ENCODE results near the gene GALNT18.

The GALNT18 gene

GRCh38 chr11:11615086-11615485, 6.7 kb downstream of the GALNT18 start:
- no peak for TF ChIP-seq CTCF (IDR thresholded peaks at IDR 0.05; ENCODE audit: low read depth, low read length)
- no peak for DNase-seq (ENCODE audit: extremely low read depth, low read depth)

GRCh38 chr11:11612439-11612838, 9.4 kb downstream of the GALNT18 start:
- no peak for TF ChIP-seq CTCF (IDR thresholded peaks at IDR 0.05; ENCODE audit: low read depth, low read length)
- no peak for DNase-seq (ENCODE audit: extremely low read depth, low read depth)

GRCh38 chr11:11611381-11611780, 10.4 kb downstream of the GALNT18 start:
- no peak for DNase-seq (ENCODE audit: extremely low read depth, low read depth)
- TF ChIP-seq CTCF (IDR thresholded peaks at IDR 0.05; ENCODE audit: low read depth, low read length): no peak

GRCh38 chr11:11608783-11609232, 13.0 kb downstream of the GALNT18 start:
- no peak for DNase-seq (ENCODE audit: extremely low read depth, low read depth)
- no peak for TF ChIP-seq CTCF (IDR thresholded peaks at IDR 0.05; ENCODE audit: low read depth, low read length)

- no peak for TF ChIP-seq CTCF (IDR thresholded peaks at IDR 0.05; ENCODE audit: low read depth, low read length)
- DNase-seq (ENCODE audit: extremely low read depth, low read depth): no peak
Observed at GRCh38 chr11:11607772-11608171, 14.0 kb downstream of the GALNT18 start.

- no peak for DNase-seq (ENCODE audit: extremely low read depth, low read depth)
- TF ChIP-seq CTCF (IDR thresholded peaks at IDR 0.05; ENCODE audit: low read depth, low read length): no peak
Observed at GRCh38 chr11:11605821-11606450, 15.9 kb downstream of the GALNT18 start.

GRCh38 chr11:11605181-11605580, 16.6 kb downstream of the GALNT18 start:
- no peak for TF ChIP-seq CTCF (IDR thresholded peaks at IDR 0.05; ENCODE audit: low read depth, low read length)

More at GRCh38 chr11:11605181-11605580, 16.6 kb downstream of the GALNT18 start:
- no peak for DNase-seq (ENCODE audit: extremely low read depth, low read depth)

Data from AG09319 (cell line).